IPS DF 19.7 (cell line): ENCODE data around the gene TREML2.

Experiments
- DNase-seq: peaks from one replicate; pipeline ENCODE4 v3.0.0-alpha.2; 2013; ENCODE audit warnings: low read depth, low spot score

Gene TREML2

GRCh38 chr6:41177287-41177686 lies 23.7 kb downstream of the TREML2 start:
- DNase-seq = no peak

GRCh38 chr6:41176189-41176588 lies 24.8 kb downstream of the TREML2 start:
- DNase-seq = no peak

GRCh38 chr6:41175084-41175483 lies 25.9 kb downstream of the TREML2 start:
- DNase-seq = no peak

GRCh38 chr6:41174610-41175009 lies 26.3 kb downstream of the TREML2 start:
- DNase-seq = no peak

- peak; percentile 45 for DNase-seq
These were observed 29.0 kb downstream of the TREML2 start for GRCh38 chr6:41171908-41172307.

GRCh38 chr6:41170547-41171160 lies 30.3 kb downstream of the TREML2 start:
- no peak for DNase-seq

- DNase-seq = no peak
These were observed 33.6 kb downstream of the TREML2 start for GRCh38 chr6:41167173-41167963.

- DNase-seq = no peak
These were observed 36.3 kb downstream of the TREML2 start for GRCh38 chr6:41164551-41165120.

GRCh38 chr6:41163419-41163717 lies 37.6 kb downstream of the TREML2 start:
- no peak for DNase-seq

GRCh38 chr6:41162687-41163418 lies 38.1 kb downstream of the TREML2 start, which contains the start of gene TREM2:
Gene TREM2, minus strand, starts transcription at chr6:41163116. Its CDS starts 34 bp downstream, at chr6:41163082.
- DNase-seq = no peak

GRCh38 chr6:41161851-41162552 lies 38.9 kb downstream of the TREML2 start:
- DNase-seq = no peak

- no peak for DNase-seq
These were observed 39.6 kb downstream of the TREML2 start for GRCh38 chr6:41161380-41161779.

GRCh38 chr6:41160933-41161332 lies 40.0 kb downstream of the TREML2 start:
- DNase-seq = no peak

- no peak for DNase-seq
These were observed 41.4 kb downstream of the TREML2 start for GRCh38 chr6:41159415-41160082.

- no peak for DNase-seq
These were observed 43.6 kb downstream of the TREML2 start for GRCh38 chr6:41157323-41157722.

GRCh38 chr6:41156771-41157170 lies 44.2 kb downstream of the TREML2 start:
- no peak for DNase-seq

- DNase-seq = no peak
These were observed 44.9 kb downstream of the TREML2 start for GRCh38 chr6:41156001-41156400.

GRCh38 chr6:41155132-41155805 lies 45.7 kb downstream of the TREML2 start:
- DNase-seq = no peak

- DNase-seq = no peak
These were observed 46.8 kb downstream of the TREML2 start, which contains the start of gene TREML1 for GRCh38 chr6:41153992-41154625. Gene TREML1, minus strand, starts transcription at chr6:41154347. Its CDS starts 59 bp downstream, at chr6:41154288.

GRCh38 chr6:41153451-41153850 lies 47.5 kb downstream of the TREML2 start:
- DNase-seq = no peak
